HEK293 (cell line): ENCODE data around the gene CA9.

ENCODE experiments used
- CTCF ChIA-PET: fragments of 350-600 bp; formaldehyde crosslinking; extraction: SDS; loops from one replicate; lab custom pipeline; 2021; ENCODE audit warnings: antibody characterized with exemption; lab: Yijun Ruan, JAX
- POLR2A ChIA-PET: fragments of 300-600 bp; formaldehyde crosslinking; extraction: SDS; loops from one replicate; lab custom pipeline; 2020; ENCODE audit warnings: antibody characterized with exemption, inconsistent platforms; lab: Yijun Ruan, JAX
- H3K27ac ChIP-seq: fragments of 200-500 bp; sonication (Bioruptor generic); 2 replicates; pipeline ENCODE4 v1.5.1; 2014; ENCODE audit warnings: low read depth, low read length, control low read depth, inconsistent platforms; ENCODE audit errors: extremely low read depth
- H3K36me3 ChIP-seq, 2 experiments: fragments of 200-500 bp in 1 of 2; sonication (Bioruptor generic) in 1 of 2; 1 replicate in 1 of 2; 2 replicates in 1 of 2; pipeline ENCODE4 v1.5.1; 2014 to 2017; ENCODE audit warnings: inconsistent platforms in 2 of 2, low read length in 2 of 2; ENCODE audit not compliant: control insufficient read depth in 2 of 2, insufficient read depth in 1 of 2
- H3K4me1 ChIP-seq: fragments of 200-500 bp; sonication (Bioruptor generic); 2 replicates; pipeline ENCODE4 v1.5.1; 2014; ENCODE audit warnings: mild to moderate bottlenecking, low read length, inconsistent platforms; ENCODE audit not compliant: control insufficient read depth, insufficient read depth
- H3K4me3 ChIP-seq: 2 replicates; pipeline ENCODE4 v1.5.1; 2011; ENCODE audit warnings: low read depth, mild to moderate bottlenecking, control low read depth, low read length, moderate library complexity
- H3K9me3 ChIP-seq: fragments of 200-500 bp; sonication (Bioruptor generic); 2 replicates; pipeline ENCODE4 v1.5.1; 2014; ENCODE audit warnings: low read depth, low read length, inconsistent platforms; ENCODE audit not compliant: control insufficient read depth, insufficient read depth
- KLF17 ChIP-seq: fragments of 450-650 bp; formaldehyde crosslinking; IDR thresholded peaks from 2 replicates; pipeline ENCODE4 v1.5.1; 2016; ENCODE audit warnings: missing biosample characterization, missing genetic modification characterization
- KLF7 ChIP-seq: fragments of 450-650 bp; formaldehyde crosslinking; IDR thresholded peaks from 2 replicates; pipeline ENCODE4 v1.5.1; 2016; ENCODE audit warnings: missing biosample characterization, missing genetic modification characterization, borderline replicate concordance
- MEIS1 ChIP-seq: sonication (generic); formaldehyde crosslinking; IDR thresholded peaks from 2 replicates; pipeline ENCODE4 v1.8.1; 2022; ENCODE audit warnings: missing genetic modification reagents, mild to moderate bottlenecking, borderline replicate concordance
- REST ChIP-seq: fragments of 450-650 bp; formaldehyde crosslinking; IDR thresholded peaks from 2 replicates; pipeline ENCODE4 v1.5.1; 2016; ENCODE audit warnings: missing biosample characterization, missing genetic modification characterization
- SP3 ChIP-seq: fragments of 450-650 bp; formaldehyde crosslinking; IDR thresholded peaks from 2 replicates; pipeline ENCODE4 v1.5.1; 2016; ENCODE audit warnings: missing biosample characterization, missing genetic modification characterization
- ZBTB26 ChIP-seq: fragments of 450-650 bp; formaldehyde crosslinking; optimal IDR thresholded peaks from 2 replicates; pipeline ENCODE3; 2016; ENCODE audit warnings: missing biosample characterization, mild to moderate bottlenecking, missing genetic modification characterization
- ZBTB7A ChIP-seq: fragments of 450-650 bp; formaldehyde crosslinking; IDR thresholded peaks from 2 replicates; pipeline ENCODE4 v1.5.1; 2016; ENCODE audit warnings: low read depth, missing biosample characterization, missing genetic modification characterization
- ZFP37 ChIP-seq: fragments of 450-650 bp; formaldehyde crosslinking; IDR thresholded peaks from 2 replicates; pipeline ENCODE4 v1.5.1; 2016; ENCODE audit warnings: missing biosample characterization, missing genetic modification characterization
- ZIC2 ChIP-seq: fragments of 450-650 bp; formaldehyde crosslinking; IDR thresholded peaks from 2 replicates; pipeline ENCODE4 v1.5.1; 2016; ENCODE audit warnings: missing biosample characterization, missing genetic modification characterization
- ZNF10 ChIP-seq: fragments of 450-650 bp; formaldehyde crosslinking; IDR thresholded peaks from 2 replicates; pipeline ENCODE4 v1.5.1; 2017; ENCODE audit warnings: missing biosample characterization, missing genetic modification characterization
- ZNF24 ChIP-seq: fragments of 450-650 bp; formaldehyde crosslinking; IDR thresholded peaks from 2 replicates; pipeline ENCODE4 v1.5.1; 2016; ENCODE audit warnings: missing biosample characterization, missing genetic modification characterization
- ZNF488 ChIP-seq: fragments of 450-650 bp; formaldehyde crosslinking; IDR thresholded peaks from 2 replicates; pipeline ENCODE4 v1.5.1; 2016; ENCODE audit warnings: missing biosample characterization, missing genetic modification characterization
- ZNF585B ChIP-seq: fragments of 450-650 bp; formaldehyde crosslinking; IDR thresholded peaks from 2 replicates; pipeline ENCODE4 v1.5.1; 2016; ENCODE audit warnings: missing biosample characterization, missing genetic modification characterization
- ZNF623 ChIP-seq: fragments of 450-650 bp; formaldehyde crosslinking; IDR thresholded peaks from 2 replicates; pipeline ENCODE4 v1.5.1; 2016; ENCODE audit warnings: missing biosample characterization, missing genetic modification characterization
- ZNF626 ChIP-seq: fragments of 450-650 bp; sonication (Bioruptor Pico); formaldehyde crosslinking; IDR thresholded peaks from 2 replicates; pipeline ENCODE4 v1.5.1; 2018; ENCODE audit warnings: missing biosample characterization, missing genetic modification characterization, inconsistent platforms
- ZNF639 ChIP-seq: fragments of 450-650 bp; formaldehyde crosslinking; IDR thresholded peaks from 2 replicates; pipeline ENCODE4 v1.5.1; 2016; ENCODE audit warnings: missing biosample characterization, missing genetic modification characterization
- ZXDB ChIP-seq: fragments of 450-650 bp; formaldehyde crosslinking; IDR thresholded peaks from 2 replicates; pipeline ENCODE4 v1.5.1; 2016; ENCODE audit warnings: missing biosample characterization, missing genetic modification characterization

CA9 gene

GRCh38 chr9:35714579-35715252, 41.0 kb downstream of the CA9 start:
- Histone ChIP-seq H3K4me3 (no peak overlapping the region), H3K36me3 (peaks cover 11 to 93% of the 10 kb centered on the region in 2 experiments), H3K4me1 (no peaks in the 10 kb centered on the region), H3K27ac (no peak overlapping the region), H3K9me3 (no peaks in the 10 kb centered on the region)
- ChIA-PET CTCF (interaction anchor here (1.2 to 2.7 kb wide), 3 partner anchors 18 to 24 kb away, joined by 3 to 13 read pairs (median 3); no protein-coding TSS in a partner anchor), POLR2A (interaction anchor here (1.2 to 1.3 kb wide), 2 partner anchors 18 to 27 kb away, joined by 3 read pairs; no protein-coding TSS in a partner anchor)
- TF ChIP-seq MEIS1 (CRISPR knock-in tag) (no peak), ZNF24 (tag by site-specific recombination) (no peak), ZXDB (no peak), ZIC2 (tag by site-specific recombination) (no peak), SP3 (no peak), ZNF488 (tag by site-specific recombination) (no peak), ZBTB26 (tag by site-specific recombination) (no peak), ZNF585B (tag by site-specific recombination) (no peak), ZNF639 (no peak), ZNF623 (tag by site-specific recombination) (no peak), KLF7 (tag by site-specific recombination) (no peak), KLF17 (tag by site-specific recombination) (no peak), ZBTB7A (no peak), REST (tag by site-specific recombination) (no peak), ZFP37 (tag by site-specific recombination) (no peak)

GRCh38 chr9:35716230-35716629, 42.5 kb downstream of the CA9 start:
- Histone ChIP-seq H3K4me3 (no peak overlapping the region), H3K4me1 (no peaks in the 10 kb centered on the region)
- POLR2A ChIA-PET = interaction anchor here (1.0 to 1.6 kb wide), 3 partner anchors 11 to 34 kb away, joined by 3 to 5 read pairs (median 3); partner anchors contain the start of genes CREB3 and TLN1
- 0 out of 2 replicates have a peak, but pooled peaks have one; percentile 53 for TF ChIP-seq ZNF10 (tag by site-specific recombination)
- no peak for TF ChIP-seq ZNF626 (tag by site-specific recombination)
- TF ChIP-seq, all 188 proteins: peak for 1
- CTCF ChIA-PET = interaction anchor here (0.8 to 2.7 kb wide), 3 partner anchors 13 to 56 kb away, joined by 3 to 13 read pairs (median 3); no protein-coding TSS in a partner anchor
- H3K36me3 ChIP-seq = peaks cover 16 to 97% of the 10 kb centered on the region in 2 experiments
- H3K27ac ChIP-seq = no peak overlapping the region
- no peaks in the 10 kb centered on the region for H3K9me3 ChIP-seq
